Suprapubic skin (tissue), 3 donors: ENCODE measurements around the gene TPRA1.

Experiments used
- CTCF ChIP-seq, 2 donors: fragments of 200-600 bp in 1 of 2; fragments of 450-650 bp in 1 of 2; sonication (generic) in 1 of 2; IDR thresholded peaks; one replicate each; pipeline ENCODE4 v1.5.1; 2016 to 2019; ENCODE audit warnings: antibody characterized with exemption in 2 of 2, mild to moderate bottlenecking in 1 of 2, moderate library complexity in 1 of 2
- EP300 ChIP-seq: sonication (generic); formaldehyde crosslinking; IDR thresholded peaks from one replicate; pipeline ENCODE4 v1.6.1; 2017; ENCODE audit warnings: antibody characterized with exemption
- POLR2A ChIP-seq, 2 donors: fragments of 450-650 bp; IDR thresholded peaks; one replicate each; pipeline ENCODE4 v1.6.1; 2017; ENCODE audit warnings: antibody characterized with exemption in 2 of 2, mild to moderate bottlenecking in 2 of 2, moderate library complexity in 2 of 2

GRCh38 chr3:127535106-127535785 is 55.3 kb downstream of the TPRA1 start:
- TF ChIP-seq CTCF (IDR thresholded peaks at IDR 0.05) (no peak), EP300 (no peak), POLR2A (IDR thresholded peaks at IDR 0.05) (no peak)
